HG03045 (cell line): Measurements from ENCODE around the gene LAYN.

Experiments used
- ATAC-seq: cut with Tn5 transposase; IDR thresholded peaks from one replicate; pipeline ENCODE4 v1.9.1; 2021; ENCODE audit warnings: mild to moderate bottlenecking, moderate library complexity; ENCODE audit not compliant: unreplicated experiment

LAYN gene

GRCh38 chr11:111540114-111540936 lies at the start of gene LAYN:
Gene LAYN (plus strand): TSS chr11:111540720. CDS start chr11:111540844, 124 bp downstream.
- no peak for ATAC-seq

- no peak for ATAC-seq
These were observed 46.5 kb upstream of the LAYN start for GRCh38 chr11:111494040-111494439.

- ATAC-seq, result no peak
These were observed 41.0 kb upstream of the LAYN start for GRCh38 chr11:111499483-111499882.

- ATAC-seq, result no peak
These were observed 40.0 kb upstream of the LAYN start for GRCh38 chr11:111500481-111500880.

GRCh38 chr11:111502611-111503010 lies 37.9 kb upstream of the LAYN start:
- no peak for ATAC-seq

- no peak for ATAC-seq
These were observed 30.2 kb upstream of the LAYN start for GRCh38 chr11:111510311-111510710.

GRCh38 chr11:111512296-111513239 lies 28.0 kb upstream of the LAYN start, which contains the start of gene BTG4:
Gene BTG4 (minus strand): TSS chr11:111512386. CDS start chr11:111498776, 13,610 bp downstream.
- no peak for ATAC-seq

GRCh38 chr11:111513240-111513605 lies 27.3 kb upstream of the LAYN start:
- no peak for ATAC-seq

GRCh38 chr11:111514216-111515031 lies 26.1 kb upstream of the LAYN start, which contains the start of gene HOATZ:
Gene HOATZ (plus strand): TSS chr11:111514778. CDS start chr11:111514785, 7 bp downstream.
- ATAC-seq, result no peak

GRCh38 chr11:111515591-111515990 lies 24.9 kb upstream of the LAYN start:
- ATAC-seq, result no peak

- no peak for ATAC-seq
These were observed 21.9 kb upstream of the LAYN start for GRCh38 chr11:111518668-111519067.

GRCh38 chr11:111520560-111520959 lies 20.0 kb upstream of the LAYN start:
- ATAC-seq, result no peak

- no peak for ATAC-seq
These were observed 19.4 kb upstream of the LAYN start for GRCh38 chr11:111521135-111521534.

- no peak for ATAC-seq
These were observed 18.1 kb upstream of the LAYN start for GRCh38 chr11:111522426-111522825.

- ATAC-seq, result no peak
These were observed 17.2 kb upstream of the LAYN start for GRCh38 chr11:111523343-111523742.

GRCh38 chr11:111524056-111524455 lies 16.5 kb upstream of the LAYN start:
- ATAC-seq, result no peak

- ATAC-seq, result no peak
These were observed 15.1 kb upstream of the LAYN start for GRCh38 chr11:111525456-111525855.

GRCh38 chr11:111526501-111526900 lies 14.0 kb upstream of the LAYN start:
- no peak for ATAC-seq

- no peak for ATAC-seq
These were observed 13.2 kb upstream of the LAYN start for GRCh38 chr11:111527279-111527678.

GRCh38 chr11:111528557-111528956 lies 12.0 kb upstream of the LAYN start:
- ATAC-seq, result no peak

- no peak for ATAC-seq
These were observed 10.4 kb upstream of the LAYN start for GRCh38 chr11:111530091-111530490.
